Fibroblast of lung (primary cell): ENCODE data around the gene DHX16.

Experiments used
- EZH2 ChIP-seq: IDR thresholded peaks from 2 replicates; pipeline ENCODE4 v1.5.1; 2012; ENCODE audit warnings: low read length, control low read depth, mild to moderate bottlenecking; ENCODE audit errors: missing control alignments
- TF ChIP-seq, protein P1 (sequence below), 2 donors: IDR thresholded peaks in 1 of 2; conservative IDR thresholded peaks in 1 of 2; 1 replicate in 1 of 2; 2 replicates in 1 of 2; pipeline ENCODE4 v1.5.1; 2011 to 2012; ENCODE audit warnings: low read length in 2 of 2, control low read depth in 1 of 2, inconsistent platforms in 1 of 2, low read depth in 1 of 2, mild to moderate bottlenecking in 1 of 2

DNA sequence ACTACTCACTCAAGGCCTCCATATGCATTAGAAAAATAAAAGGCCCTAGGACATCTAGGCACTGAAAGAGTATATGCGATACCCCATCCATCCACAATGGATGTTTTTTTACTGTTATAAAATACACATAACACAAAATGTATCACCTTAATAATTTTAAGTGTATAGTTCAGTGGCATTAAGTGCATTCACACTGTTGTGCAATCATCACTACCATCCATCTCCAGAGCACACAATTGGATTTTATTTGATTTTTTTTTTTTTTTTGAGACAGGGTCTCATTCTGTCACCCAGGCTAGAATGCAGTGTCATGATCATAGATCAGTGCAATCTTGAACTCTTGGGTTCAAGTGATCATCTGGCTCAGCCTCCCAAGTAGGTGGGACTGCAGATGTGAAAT is 41.5 kb upstream of the DHX16 start:
- TF ChIP-seq, protein P1, sequence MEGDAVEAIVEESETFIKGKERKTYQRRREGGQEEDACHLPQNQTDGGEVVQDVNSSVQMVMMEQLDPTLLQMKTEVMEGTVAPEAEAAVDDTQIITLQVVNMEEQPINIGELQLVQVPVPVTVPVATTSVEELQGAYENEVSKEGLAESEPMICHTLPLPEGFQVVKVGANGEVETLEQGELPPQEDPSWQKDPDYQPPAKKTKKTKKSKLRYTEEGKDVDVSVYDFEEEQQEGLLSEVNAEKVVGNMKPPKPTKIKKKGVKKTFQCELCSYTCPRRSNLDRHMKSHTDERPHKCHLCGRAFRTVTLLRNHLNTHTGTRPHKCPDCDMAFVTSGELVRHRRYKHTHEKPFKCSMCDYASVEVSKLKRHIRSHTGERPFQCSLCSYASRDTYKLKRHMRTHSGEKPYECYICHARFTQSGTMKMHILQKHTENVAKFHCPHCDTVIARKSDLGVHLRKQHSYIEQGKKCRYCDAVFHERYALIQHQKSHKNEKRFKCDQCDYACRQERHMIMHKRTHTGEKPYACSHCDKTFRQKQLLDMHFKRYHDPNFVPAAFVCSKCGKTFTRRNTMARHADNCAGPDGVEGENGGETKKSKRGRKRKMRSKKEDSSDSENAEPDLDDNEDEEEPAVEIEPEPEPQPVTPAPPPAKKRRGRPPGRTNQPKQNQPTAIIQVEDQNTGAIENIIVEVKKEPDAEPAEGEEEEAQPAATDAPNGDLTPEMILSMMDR (conservative IDR thresholded peaks at IDR 0.05 in 1 of 2, IDR thresholded peaks at IDR 0.05 in 1 of 2; ENCODE audit: low read depth in 1 of 2, low read length in 2 of 2) = no peak
- no peak for TF ChIP-seq EZH2
